ENCODE data around the gene GMPR. TPM values are rescaled to one million over a fixed set of nuclear protein-coding genes. Genes with fewer than 3 reads are reported as not detected.
"Not testable (repeated sequence)": the region's sequence is repeated elsewhere in the genome, so short reads cannot be mapped to it uniquely, and the experiment has no call there.

Gene GMPR
- total RNA-seq, 1 experiment from 2014 or later = 0.08 TPM

DNA sequence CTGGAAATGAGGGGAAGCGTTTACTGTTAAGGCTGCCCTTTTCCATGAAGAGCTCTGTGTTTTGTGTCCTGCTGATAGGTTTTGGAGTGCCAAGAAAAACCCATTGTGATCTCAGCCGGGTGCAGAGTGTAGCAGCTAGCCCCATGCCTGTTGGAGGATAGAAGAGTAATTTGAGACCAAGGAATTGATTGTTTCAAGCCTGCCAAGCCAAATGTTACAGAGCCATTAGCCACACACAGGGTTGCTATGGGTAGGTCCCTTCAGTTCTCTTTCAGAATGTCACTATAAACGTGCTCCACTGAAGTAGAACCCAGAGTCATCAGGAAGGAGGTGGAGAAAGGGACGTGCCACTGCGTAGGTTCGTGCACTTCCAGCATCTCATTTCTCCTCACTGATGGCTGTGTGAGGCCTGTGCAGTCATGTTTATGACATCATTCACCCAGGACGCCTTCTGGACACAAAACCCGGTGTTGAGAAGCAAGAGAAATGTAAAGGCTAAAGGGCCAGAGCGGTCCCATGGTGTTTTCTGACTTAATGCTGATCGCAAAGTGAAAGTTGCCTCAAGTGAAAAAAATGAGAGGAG is 6.6 kb downstream of the GMPR start:
- DNase-seq (ENCODE audit: low spot score) = no peak

DNA sequence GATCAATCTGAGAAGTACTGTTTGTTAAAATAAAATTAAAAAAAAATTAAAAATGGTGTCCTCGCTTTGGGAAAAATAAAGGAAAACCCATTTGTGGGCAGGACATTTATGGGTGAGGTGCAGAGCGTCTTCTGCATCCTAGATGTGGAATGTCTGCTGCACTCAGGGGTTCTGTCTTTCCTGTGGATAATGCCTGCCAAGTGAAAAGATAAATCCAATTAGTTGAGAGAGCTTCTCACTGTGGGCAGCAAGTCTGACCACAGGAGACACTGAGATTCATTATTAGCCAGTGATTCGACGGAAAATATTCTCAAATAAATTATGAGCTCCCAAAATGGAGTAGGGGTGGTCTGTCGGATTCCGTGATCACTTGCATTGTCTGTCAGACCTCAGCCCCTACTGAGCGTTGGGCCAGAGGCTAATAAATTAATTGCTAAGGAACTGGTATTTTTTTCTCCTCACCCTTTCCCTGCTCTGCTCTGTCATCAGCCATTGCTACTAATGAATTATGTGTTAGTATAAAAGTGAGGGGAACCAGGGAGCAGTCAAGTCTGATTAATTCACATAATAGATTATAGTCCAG is 10.0 kb downstream of the GMPR start:
- no peak for DNase-seq (ENCODE audit: low spot score)

- DNase-seq (ENCODE audit: low spot score) = no peak
These were observed 11.6 kb downstream of the GMPR start for GRCh38 chr6:16249971-16250370.

DNA sequence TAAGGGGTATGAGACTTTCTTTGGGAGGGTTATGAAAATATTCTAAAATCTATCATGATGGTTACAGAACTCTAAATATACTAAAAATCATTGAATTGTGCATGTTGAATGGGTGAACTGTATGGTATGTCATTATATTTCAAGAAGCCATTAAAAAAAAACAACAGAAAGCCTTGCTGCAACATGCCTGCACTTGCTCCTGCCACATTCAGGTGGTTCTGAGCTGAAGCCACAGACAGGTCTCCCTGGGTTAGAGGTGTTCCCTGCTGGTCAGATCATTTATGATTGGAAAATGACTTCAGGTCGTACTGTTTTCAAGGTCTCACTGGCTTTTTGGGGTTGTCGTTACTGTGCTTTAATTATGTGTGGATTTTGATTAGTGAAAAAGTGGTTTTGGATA is 13.3 kb downstream of the GMPR start:
- no peak for DNase-seq (ENCODE audit: low spot score)

GRCh38 chr6:16252686-16253299 is 14.4 kb downstream of the GMPR start:
- DNase-seq (ENCODE audit: low spot score) = no peak

GRCh38 chr6:16253399-16254144 is 15.2 kb downstream of the GMPR start:
- DNase-seq (ENCODE audit: low spot score) = no peak

- DNase-seq (ENCODE audit: low spot score) = no peak
These were observed 16.1 kb downstream of the GMPR start for GRCh38 chr6:16254535-16254934.

DNA sequence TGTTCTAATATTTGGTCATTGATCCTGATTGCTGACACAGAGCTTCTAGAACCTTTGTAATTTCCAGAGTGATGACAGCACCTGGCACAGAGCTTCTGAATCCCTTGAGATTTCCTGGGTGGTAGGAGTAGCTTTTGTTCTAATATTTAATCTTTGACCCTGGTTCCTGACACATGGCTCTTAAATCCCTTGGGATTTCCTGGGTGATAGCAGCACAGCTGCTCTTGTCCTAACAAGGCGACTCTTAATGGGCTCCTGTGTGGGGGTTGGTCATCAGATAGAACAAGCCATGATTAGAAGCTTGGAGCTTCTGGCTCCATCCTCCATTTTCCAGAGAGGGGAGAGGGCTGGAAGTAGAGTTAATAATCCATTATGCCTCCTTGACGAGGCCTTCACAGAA is 18.4 kb downstream of the GMPR start:
- DNase-seq (ENCODE audit: low spot score) = no peak

DNA sequence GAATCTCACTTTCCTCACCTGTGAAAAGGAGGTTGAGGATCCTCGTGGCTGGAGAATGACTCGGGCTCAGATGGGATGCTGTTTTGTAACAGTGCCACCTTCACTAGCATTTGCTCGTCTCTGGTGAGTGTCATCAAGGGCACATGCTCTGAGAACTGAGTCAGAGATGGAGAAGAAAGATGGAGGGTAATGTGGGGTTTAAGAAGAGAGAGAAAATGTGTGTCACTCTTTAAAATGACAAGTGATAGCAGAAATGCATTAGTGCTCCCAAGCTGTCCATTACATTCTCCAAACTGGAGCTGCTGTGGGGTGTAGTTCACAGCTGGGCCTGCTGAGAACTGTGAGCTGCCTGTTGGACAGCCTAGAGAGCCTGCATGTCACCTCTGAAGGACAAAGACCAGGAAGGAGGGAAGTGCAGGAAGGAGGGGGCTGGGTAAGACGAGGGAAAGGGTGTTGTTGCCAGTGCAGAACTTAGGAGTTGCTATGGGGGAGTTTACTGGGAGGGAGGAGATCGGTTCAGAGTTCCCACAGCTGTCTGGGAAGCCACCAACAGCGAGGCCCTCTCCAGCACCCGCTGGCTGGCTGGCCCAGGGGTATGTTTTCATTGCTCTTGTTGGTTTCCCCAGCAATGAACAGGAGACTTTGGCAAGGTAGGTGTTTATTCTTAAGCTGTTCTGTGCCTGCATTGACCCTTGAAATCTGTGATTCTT is 19.8 kb downstream of the GMPR start:
- DNase-seq (ENCODE audit: low spot score) = no peak

DNA sequence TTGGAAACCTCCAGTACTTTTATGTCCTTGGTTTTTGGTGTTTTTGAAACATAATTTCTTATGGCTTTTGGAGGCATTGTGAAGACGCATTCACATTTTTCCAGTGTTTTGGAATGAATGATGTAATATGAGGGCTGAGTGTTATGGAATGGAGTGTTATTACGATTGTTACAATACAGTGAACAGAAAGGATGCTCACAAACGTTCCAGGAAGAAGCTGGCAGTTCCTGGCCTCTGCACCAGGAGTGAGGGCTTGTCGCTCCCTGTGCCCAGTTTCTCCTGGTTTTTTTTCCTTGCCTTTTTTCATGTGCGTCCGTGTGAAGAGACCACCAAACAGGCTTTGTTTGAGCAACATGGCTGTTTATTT is 20.3 kb downstream of the GMPR start:
- DNase-seq (ENCODE audit: low spot score) = no peak

DNA sequence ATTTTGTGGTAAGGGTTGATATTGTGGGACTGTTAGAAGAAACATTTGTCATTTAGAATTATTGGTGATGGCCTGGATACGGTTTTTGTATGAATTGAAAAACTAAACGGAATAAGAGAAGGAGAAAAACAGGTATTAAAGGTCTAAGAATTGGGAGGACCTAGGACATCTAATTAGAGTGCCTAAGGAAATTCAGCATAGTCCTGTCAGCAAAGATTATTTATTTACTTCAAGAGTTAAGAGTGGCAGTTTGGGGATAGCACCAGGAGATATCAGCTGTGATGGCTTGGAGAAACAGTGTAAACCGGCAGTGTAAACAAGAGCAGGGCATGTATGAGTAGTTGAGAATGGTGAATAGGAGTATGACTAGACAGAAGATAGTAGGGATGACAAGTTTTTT is 21.2 kb downstream of the GMPR start:
- not testable (repeated sequence) for DNase-seq (ENCODE audit: low spot score)

- not testable (repeated sequence) for DNase-seq (ENCODE audit: low spot score)
These were observed 22.2 kb downstream of the GMPR start for GRCh38 chr6:16260602-16261001.

- not testable (repeated sequence) for DNase-seq (ENCODE audit: low spot score)
These were observed 24.4 kb downstream of the GMPR start for GRCh38 chr6:16262773-16263172.

DNA sequence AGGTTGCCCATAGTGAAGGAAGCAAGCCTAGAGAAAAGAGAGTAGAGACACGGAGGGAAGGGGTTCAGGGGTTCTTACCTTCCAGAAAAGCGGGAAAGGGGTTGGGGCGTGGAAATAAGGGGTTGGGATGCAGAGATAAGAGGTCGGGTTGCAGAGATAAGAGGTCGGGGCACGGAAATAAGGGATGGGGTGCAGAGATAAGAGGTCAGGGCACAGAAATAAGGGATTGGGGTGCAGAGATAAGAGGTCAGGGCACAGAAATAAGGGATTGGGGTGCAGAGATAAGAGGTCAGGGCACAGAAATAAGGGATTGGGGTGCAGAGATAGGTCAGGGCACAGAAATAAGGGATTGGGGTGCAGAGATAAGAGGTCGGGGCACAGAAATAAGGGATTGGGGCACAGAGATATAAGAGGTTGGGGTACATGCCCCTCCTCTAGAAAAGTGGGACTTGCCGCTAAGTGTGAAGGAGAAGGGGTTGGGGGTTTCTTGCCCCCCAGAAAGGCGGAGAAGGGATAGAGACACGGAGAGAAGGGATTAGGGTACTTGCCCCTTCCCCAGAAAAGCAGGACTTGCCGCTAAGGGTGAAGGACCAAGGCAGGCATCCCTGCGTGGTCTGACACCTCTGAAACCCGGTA is 25.2 kb downstream of the GMPR start:
- not testable (repeated sequence) for DNase-seq (ENCODE audit: low spot score)

GRCh38 chr6:16264785-16265184 is 26.4 kb downstream of the GMPR start:
- DNase-seq (ENCODE audit: low spot score) = no peak

DNA sequence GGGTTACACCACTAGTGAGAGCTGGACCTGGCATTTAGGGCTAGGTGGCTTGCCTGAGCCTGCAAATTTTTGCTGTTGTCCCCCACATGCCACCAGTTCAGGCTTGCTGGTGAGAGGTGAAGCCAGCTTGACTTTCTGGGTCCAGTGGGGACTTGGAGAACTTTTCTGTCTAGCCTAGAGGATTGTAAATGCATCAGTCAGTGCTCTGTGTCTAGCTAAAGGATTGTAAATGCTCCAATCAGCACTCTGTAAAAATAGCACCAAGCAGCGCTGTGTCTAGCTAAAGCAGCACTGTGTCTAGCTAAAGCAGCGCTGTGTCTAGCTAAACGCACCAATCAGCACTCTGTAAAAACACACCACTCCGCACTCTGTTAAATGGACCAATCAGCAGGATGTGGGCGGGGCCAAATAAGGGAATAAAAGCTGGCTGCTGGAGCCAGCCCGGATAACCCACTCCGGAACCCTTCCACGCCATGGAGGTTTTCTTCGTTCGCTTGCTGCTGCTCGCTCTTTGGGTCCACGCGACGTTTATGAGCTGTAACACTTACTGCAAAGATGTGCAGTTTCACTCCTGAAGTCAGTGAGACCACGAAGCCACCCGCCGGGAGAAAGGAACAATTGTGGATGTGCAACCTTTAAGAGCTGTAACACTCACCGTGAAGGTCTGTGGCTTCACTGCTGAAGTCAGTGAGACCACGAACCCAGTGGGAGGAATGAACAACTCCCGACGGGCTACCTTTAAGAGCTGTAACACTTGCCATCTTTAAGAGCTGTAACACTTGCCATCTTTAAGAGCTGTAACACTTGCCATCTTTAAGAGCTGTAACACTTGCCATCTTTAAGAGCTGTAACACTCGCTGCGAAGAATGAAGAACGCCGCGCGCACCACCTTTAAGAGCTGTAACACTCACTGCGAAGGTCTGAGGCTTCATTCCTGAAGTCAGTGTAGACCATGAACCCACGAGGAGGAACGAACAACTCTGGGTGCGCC is 27.3 kb downstream of the GMPR start:
- DNase-seq (ENCODE audit: low spot score) = no peak

DNA sequence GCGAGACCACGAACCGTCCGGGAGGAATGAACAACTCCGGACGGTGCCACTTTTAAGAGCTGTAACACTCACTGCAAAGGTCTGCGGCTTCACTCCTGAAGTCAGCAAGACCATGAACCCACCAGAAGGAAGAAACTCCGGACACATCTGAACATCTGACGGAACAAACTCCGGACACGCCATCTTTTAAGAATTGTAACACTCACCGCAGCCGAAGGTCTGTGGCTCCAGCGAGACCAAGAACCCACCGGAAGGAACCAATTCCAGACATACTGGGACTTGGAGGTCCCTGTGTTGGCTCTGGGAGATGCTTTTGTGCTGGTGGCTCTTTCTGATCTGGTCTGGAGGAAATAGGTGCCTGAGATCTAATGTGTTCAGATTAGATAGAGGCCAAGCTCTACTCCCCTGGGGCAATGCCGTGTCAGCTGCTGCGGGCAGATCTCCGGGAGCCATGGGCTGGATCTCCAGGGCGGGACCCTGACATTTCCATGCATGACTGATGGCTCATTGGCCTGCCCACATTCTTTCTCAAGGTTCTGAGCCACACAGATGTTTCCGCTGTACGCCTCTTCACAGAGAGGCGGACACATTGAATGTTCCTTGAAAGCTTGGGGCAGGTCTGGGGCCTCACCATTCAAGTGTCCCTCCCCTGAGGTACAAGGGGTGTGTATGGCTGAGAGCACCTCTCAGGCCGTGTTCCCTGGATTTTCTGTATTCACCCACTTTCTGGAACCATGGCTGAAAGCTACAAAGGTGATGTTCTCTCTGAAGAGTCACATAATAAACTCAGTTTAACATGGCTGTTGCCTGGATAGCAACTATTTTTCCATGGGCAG is 29.3 kb downstream of the GMPR start:
- no peak for DNase-seq (ENCODE audit: low spot score)

DNA sequence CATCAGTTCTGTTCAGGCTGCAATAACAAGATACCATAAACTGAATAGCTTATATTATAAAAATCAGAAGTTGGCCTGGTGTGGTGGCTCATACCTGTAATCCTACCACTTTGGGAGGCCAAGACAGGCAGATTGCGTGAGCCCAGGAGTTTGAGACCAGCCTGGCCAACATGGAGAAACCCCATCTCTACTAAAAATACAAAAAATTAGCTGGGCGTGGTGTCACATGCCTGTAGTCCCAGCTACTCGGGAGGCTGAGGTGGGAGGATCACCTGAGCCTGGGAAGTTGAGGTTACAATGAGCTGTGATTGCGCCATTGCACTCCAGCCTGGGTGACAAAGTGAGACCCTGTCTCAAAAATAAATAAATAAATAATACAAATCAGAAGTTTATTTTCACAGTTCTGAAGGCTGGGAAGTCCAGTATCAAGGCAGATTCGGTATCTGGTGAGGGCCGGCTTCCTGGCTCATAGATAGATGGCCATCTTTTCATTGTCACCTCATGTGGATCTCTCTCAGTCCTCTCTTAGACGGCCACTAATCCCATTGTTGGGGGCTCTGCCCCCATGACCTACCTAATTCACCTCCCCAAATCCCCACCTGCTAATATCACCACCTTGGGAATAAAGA is 31.2 kb downstream of the GMPR start:
- DNase-seq (ENCODE audit: low spot score) = not testable (repeated sequence)

Data from HT-29 (cell line).